ENCODE data around the gene MRPS14.

MRPS14 gene

DNA sequence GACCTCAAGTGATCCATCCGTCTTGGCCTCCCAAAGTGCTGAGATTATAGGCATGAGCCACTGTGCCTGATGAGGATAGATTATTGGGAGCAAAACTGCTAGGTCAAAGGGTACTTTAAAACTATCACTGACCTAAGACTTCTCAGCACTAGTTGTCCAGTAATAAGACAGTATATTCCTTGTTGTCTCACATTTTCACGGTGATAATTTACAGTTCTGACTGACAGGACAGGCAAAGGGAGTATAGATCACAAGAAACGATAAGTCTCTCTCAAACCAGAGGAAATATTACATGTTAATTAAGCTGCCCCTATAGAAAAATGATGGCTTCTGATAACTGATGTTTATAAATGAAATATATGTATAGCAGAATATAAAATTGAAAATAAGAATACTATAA lies 3.7 kb downstream of the MRPS14 start:
- no peak for DNase-seq

DNA sequence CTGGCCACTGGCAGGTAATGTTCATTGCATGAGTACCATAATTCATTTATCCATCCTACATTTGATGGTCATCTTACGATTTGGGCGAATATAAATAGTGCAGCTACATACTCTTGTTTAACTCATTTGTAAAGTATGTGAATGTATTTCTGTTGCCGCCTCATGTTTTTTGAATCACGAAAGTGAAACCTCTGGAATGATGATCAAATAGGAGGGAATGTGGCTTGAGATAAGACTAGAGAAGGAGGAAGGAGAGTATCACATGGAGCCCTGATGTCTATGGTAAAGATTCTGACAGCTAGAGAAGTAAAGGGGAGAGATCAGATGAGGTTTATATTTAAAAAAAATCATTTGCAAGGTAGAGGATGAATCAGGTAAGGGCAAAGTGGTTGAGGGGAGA lies 8.0 kb downstream of the MRPS14 start:
- DNase-seq: no peak

DNA sequence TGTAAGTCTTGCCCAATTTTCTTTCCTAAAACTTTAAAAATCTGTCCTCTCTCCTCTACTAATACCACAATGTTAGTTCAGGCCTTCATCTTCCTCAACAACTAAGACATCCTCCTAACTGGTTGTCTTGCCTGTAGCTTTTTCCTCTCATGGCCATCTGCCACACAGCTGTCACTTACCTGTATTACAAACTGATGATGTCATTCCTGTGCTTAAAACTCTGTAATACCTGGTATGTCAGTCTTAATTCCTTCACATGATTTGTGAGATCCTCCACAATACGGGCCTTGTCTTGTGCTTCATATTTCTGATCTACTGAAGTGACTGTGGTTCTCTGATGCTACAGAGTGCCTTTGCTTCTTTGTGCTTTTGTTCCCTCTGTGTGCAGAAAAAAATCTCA lies 9.8 kb downstream of the MRPS14 start:
- DNase-seq: no peak

- no peak for DNase-seq
Observed at GRCh38 chr1:175009532-175009931, 13.7 kb downstream of the MRPS14 start.

DNA sequence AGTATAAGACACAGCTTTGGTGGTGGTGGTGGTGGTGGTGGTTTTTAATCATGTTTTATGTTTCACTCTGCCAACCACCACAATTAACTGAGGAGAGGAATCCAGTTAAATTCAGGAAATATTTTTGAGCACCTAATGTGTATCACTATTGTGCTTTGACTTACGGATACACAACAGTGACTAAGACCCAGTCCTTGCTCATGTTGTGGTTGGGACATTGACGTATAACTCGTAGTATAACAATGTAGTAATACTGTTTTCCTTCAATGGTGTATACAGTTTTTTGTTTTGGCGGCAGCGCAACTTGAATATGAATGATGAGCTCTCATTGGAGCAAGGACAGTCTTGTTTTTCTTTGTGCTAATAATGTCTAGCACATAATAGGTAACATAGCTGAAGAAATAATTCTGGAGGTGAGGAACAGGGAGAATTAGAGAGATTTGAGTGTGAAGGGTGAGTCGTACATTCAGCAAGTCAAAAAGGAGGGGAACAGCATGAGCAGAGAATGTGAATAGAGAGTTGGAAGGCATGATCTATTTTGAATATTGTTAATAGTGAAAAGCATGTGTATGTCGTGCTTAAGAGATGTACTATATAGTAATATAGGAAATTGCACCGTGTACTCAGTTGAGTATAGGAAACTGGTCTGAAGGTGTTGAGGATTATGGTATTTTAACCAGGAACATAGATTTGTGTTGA lies 18.0 kb downstream of the MRPS14 start:
- no peak for DNase-seq

GRCh38 chr1:175003521-175003920 lies 19.7 kb downstream of the MRPS14 start:
- no peak for DNase-seq

DNA sequence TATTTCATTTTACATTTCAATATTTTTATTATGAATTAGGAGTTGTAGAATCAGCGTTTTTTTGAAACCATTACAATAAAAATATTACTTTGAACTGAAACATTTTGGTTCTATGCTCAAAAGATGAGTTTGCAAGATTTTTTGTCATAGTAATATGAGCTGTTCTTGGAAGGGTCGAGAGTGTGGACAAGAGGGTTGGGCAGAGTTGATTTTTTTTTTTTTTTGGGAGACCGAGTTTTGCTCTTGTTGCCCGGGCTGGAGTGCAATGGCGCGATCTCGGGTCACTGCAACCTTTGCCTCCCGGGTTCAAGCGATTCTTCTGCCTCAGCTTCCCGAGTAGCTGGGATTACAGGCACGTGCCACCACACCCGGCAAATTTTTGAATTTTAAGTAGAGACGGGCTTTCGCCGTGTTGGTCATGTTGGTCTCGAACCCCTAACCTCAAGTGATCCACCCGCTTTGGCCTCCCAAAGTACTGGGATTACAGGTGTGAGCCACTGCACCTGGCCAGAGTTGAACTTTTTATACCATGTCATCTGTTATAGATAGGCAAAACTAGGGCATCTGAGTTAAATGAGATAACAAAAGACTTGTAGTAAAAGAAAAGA lies 20.2 kb downstream of the MRPS14 start:
- no peak for DNase-seq

- DNase-seq: no peak
Observed at GRCh38 chr1:175000697-175001187, 22.5 kb downstream of the MRPS14 start.

DNA sequence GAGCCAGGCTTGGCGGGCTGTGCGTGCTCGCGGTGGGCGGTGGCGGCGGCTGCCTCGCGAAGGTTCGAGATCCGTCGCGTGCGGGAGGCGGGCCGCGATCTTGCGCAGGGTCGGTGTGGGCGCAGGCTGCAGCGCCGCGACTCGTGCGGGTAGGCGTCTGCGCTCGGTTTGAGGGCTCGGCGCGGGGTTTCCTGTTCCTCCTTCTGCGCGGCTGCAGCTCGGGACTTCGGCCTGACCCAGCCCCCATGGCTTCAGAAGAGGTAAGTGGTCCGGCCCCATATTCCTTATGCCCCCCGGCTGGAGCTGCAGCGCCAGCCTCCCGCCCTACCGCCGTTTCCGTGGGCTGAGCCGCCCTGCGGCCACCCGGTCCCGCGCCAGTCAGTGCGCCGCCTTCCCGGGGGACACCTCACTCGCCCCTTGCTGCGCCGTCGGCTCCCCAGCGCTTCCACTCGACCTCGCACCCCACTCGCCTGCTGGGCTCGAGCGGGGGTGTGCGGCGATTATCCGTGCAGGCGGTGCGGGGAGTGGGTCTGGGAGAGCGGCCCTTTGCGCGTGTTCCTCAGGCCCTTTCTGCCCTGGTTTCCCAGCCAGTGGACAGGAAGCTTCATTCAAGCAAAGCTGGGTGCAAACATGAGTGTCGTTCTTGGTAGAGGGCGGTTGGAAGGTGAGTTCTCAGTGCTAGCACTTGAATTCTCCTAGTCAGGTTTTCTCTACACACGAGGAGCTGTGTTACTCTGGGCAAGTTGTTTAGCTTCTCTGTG lies 23.1 kb downstream of the MRPS14 start, which contains the start of gene CACYBP:
Gene CACYBP, plus strand, starts transcription at position 12 of the 761 bp plus-strand sequence. Its CDS starts 234 bp downstream, at position 246.
- DNase-seq: peak; percentile 40

DNA sequence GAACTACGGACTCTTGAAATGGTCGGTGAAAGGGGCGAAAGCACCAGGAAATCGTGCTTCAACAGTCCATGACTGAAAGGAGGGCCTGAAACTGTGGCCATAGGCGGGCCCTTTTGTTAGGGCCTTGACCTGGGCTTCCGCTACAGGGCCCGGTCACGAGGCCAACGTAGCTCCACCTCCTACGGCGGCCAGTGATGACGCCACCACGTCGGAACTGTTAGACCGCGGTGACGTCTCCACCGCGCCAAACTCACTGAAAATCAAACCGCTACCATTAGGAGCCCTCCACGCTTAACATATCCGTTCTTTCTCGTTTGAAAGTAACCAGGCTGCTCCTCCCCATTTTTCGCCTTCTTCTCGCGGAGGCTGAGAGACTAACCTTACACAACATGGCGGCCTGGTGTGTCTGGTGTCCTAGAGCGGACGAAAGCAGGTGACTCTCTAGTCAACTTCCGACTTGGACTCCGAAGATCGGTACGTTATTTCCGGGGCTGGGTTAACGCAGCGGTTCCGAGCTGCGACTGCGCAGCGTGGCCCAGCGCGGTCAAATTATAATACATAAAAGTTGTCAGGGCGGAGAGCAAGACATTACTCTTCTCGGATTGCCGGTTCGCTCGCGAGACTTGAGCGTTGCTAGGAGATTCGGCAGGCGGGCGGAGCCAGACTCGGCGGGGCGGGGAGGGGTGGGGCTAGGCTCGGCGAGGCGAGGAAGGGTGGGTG lies 23.8 kb downstream of the MRPS14 start:
- peak; percentile 97 for DNase-seq

- peak; percentile 19 for DNase-seq
Observed at GRCh38 chr1:174998569-174999215, 24.5 kb downstream of the MRPS14 start.

DNA sequence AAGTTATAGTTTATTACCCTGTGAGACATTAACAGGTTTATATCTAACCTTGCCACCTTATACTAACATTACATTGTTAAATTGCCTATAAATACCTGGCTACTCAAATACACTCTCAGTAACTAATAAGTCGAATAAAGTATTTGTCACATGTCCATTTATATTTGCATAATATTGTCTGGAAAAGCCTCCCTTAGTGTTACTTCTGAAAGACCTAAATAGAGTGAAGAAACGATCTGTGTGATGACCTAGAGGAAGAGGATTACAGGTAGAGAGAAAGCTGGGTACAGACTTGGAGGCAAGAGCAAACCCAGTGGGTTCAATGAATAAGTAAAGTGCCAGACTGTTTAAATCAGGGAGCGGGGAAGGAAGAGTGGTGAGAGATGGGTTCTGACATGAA lies 26.2 kb downstream of the MRPS14 start:
- no peak for DNase-seq

- DNase-seq: no peak
Observed at GRCh38 chr1:174996476-174996875, 26.7 kb downstream of the MRPS14 start.

- no peak for DNase-seq
Observed at GRCh38 chr1:174995916-174996315, 27.3 kb downstream of the MRPS14 start.

- no peak for DNase-seq
Observed at GRCh38 chr1:174995121-174995520, 28.1 kb downstream of the MRPS14 start.

GRCh38 chr1:174991473-174991872 lies 31.8 kb downstream of the MRPS14 start:
- DNase-seq: no peak

GRCh38 chr1:174990382-174990999 lies 32.7 kb downstream of the MRPS14 start:
- DNase-seq: no peak

DNA sequence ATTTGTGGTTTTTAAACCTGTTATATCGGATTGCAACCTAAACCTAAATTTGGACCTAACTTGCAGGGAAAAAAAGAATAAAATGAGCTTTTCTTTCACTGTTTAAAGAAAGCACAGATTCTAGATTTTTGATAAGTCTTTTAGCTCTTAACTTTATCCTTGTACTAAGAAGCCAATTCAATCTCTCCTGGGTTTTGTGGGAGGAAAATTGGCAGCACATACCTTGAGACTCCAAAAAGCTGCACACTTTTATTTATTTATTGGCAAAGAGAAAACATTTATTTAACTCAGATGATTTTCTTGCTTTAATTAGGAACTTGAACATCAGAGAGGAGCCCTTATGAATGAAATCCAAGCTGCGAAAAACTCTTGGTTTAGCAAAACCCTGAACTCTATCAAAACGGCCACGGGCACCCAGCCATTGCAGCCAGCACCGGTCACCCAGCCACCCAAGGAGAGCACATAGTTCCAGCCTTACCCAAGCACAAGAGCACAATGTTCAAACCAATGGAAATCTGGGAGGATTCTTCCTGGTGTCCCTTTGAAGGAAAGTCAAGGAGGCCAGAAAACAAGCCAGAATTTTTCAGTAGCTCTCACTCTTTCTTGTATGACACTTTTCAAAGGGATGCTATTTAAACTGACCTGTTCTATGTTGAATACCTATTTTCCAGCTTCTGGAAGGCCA lies 33.5 kb downstream of the MRPS14 start:
- no peak for DNase-seq

GRCh38 chr1:174988986-174989385 lies 34.2 kb downstream of the MRPS14 start:
- DNase-seq: no peak

GRCh38 chr1:174988539-174988938 lies 34.7 kb downstream of the MRPS14 start:
- DNase-seq: no peak

- no peak for DNase-seq
Observed at GRCh38 chr1:174984952-174985351, 38.3 kb downstream of the MRPS14 start.

Data from stimulated activated CD4-positive, alpha-beta T cell treated with anti-CD3 and anti-CD28 coated beads, Interleukin-4, amount 100 ng/mL, for 1 hour (primary cell).